Activated T-cell treated with anti-CD3 and anti-CD28 coated beads, Interleukin-2, amount 50 U/mL, for 72 hours (primary cell): ENCODE results near the gene KCNQ1. TPM values are rescaled to one million over a fixed set of nuclear protein-coding genes. Genes with fewer than 3 reads are reported as not detected.

Source experiments
- ATAC-seq, 2 donors: fragments of 150-1000 bp; cut with Tn5 transposase; replicated peaks in 1 of 2; 2 replicates each; pipeline ENCODE4 v1.10.0; 2021; ENCODE audit warnings: moderate library complexity in 2 of 2, mild to moderate bottlenecking in 1 of 2
- DNase-seq, 2 donors: peaks; one replicate each; pipeline ENCODE4 v3.0.0; 2021 to 2022; ENCODE audit warnings: mixed read lengths in 1 of 2
- H3K27ac Mint-ChIP-seq: one replicate; pipeline ENCODE4 v1.8.0; 2022; ENCODE audit warnings: mild to moderate bottlenecking, moderate library complexity, mixed read lengths
- H3K27me3 Mint-ChIP-seq: one replicate; pipeline ENCODE4 v1.8.0; 2022; ENCODE audit warnings: low read depth, mixed read lengths
- H3K36me3 Mint-ChIP-seq, 2 donors: one replicate each; pipeline ENCODE4 v1.8.0; 2022; ENCODE audit warnings: mixed read lengths in 2 of 2, mild to moderate bottlenecking in 1 of 2; ENCODE audit not compliant: insufficient read depth in 2 of 2
- H3K4me1 Mint-ChIP-seq: one replicate; pipeline ENCODE4 v1.8.0; 2022; ENCODE audit warnings: low read depth, mixed read lengths
- H3K4me3 Mint-ChIP-seq, 2 donors: one replicate each; pipeline ENCODE4 v1.8.0; 2022; ENCODE audit warnings: mild to moderate bottlenecking in 2 of 2, mixed read lengths in 2 of 2, moderate library complexity in 2 of 2
- H3K9me3 Mint-ChIP-seq, 2 donors: one replicate each; pipeline ENCODE4 v1.8.0; 2022; ENCODE audit warnings: mixed read lengths in 2 of 2
- total RNA-seq, 2 donors: library from RNA; stranded (reverse); gene quantifications; one replicate each; pipeline ENCODE4 v1.2.3, GENCODE V29; 2022

The KCNQ1 gene
- total RNA-seq, 2 donors from 2014 or later: 11.4 TPM

DNA sequence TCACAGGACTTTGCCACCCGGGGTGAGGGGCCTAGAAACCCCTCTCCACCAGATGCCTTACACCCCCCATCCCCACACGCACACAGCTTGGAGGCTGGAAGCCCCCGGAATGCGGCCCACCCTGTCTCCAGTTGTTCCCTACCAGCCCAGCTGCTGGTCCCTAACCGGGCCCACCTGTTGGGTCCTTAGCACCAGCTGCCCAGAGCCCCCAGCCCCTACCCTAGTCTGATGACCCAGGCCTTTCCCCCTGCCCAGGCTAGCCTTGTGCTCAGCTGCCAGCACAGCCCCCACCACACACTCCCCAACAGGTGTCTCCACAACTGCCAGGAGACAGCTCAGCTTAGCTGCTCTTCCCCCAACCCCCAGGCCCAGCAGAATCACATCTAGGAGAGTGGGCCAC lies 373.7 kb downstream of the KCNQ1 start:
- DNase-seq (no peak), ATAC-seq (no peak)
- Mint-ChIP-seq H3K4me1 (peaks cover 6% of the 10 kb centered on the region), H3K27me3 (no peaks in the 10 kb centered on the region), H3K27ac (no peak overlapping the region), H3K4me3 (no peak overlapping the region), H3K9me3 (peaks cover 15 to 16% of the 10 kb centered on the region in 2 donors), H3K36me3 (peaks cover 23 to 36% of the 10 kb centered on the region in 2 donors)

DNA sequence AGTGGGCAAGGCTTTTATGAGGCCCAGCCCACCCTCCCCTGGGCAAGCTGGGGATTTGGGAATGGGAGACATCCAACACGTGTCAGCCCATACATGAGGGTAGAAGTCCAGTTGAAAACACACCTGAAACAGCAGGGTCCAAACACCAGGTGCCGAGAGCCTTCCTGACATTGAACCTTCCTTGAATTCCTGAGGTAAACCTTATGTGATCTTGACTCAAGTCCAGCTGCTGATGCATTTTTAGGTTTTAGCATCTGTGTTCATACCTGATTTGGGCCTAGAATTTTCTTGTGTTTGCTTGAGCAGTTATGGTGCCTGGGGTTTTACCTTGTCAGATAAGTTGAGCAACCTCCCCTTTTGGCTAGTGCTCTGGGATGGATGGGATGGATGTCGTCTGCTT lies 374.5 kb downstream of the KCNQ1 start:
- Mint-ChIP-seq H3K36me3 (peaks cover 19 to 38% of the 10 kb centered on the region in 2 donors), H3K4me3 (no peak overlapping the region), H3K27ac (no peak overlapping the region), H3K4me1 (no peaks in the 10 kb centered on the region), H3K9me3 (peaks cover 10 to 12% of the 10 kb centered on the region in 2 donors), H3K27me3 (no peaks in the 10 kb centered on the region)
- ATAC-seq: no peak
- DNase-seq: no peak

DNA sequence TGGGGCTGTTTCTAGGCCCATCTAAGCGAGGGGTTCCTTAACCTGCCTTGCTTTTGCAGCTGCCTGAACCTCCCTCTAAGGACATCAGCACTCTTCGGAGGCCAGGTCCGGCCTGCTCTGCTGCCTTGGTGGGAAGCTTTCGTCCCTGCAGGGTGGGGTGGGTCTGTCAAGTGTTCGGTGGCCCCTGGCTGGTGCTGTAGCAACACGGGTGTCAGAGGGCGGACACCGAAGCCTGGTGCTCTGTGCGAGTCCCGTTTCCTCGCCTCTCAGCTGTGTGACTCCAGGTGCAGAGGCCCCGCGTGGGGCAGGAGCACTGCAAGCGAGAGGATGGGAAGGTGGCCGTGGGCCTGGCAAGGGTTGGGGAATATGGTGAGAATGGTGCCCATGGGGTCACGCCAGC lies 376.2 kb downstream of the KCNQ1 start:
- Mint-ChIP-seq H3K4me1 (no peaks in the 10 kb centered on the region), H3K9me3 (peaks cover 7 to 11% of the 10 kb centered on the region in 2 donors), H3K4me3 (no peak overlapping the region), H3K27ac (no peak overlapping the region), H3K27me3 (no peaks in the 10 kb centered on the region), H3K36me3 (peaks cover 16 to 33% of the 10 kb centered on the region in 2 donors)
- DNase-seq (no peak), ATAC-seq (no peak)

DNA sequence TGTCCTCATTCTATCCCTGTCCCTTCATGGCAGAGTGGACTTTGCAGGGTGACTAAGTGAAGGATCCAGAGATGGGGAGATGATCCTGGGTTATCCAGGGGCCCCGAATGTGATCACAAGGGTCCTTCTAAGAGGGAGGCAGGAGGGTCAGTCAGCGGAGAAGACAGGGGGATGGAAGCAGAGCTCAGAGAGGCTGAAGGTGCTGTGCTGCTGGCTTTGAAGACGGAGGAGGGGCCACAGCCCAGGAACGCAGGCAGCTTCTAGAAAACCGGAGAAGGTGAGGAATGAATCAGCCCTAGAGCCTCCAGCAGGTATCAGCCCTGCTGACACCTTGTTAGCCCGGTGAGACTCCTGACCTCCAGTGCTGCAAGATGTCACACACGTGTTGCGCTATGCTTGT lies 377.1 kb downstream of the KCNQ1 start:
- Mint-ChIP-seq H3K27ac (no peak overlapping the region), H3K4me3 (no peak overlapping the region), H3K4me1 (no peaks in the 10 kb centered on the region), H3K27me3 (no peaks in the 10 kb centered on the region), H3K36me3 (peaks cover 14 to 34% of the 10 kb centered on the region in 2 donors), H3K9me3 (peaks cover 5 to 9% of the 10 kb centered on the region in 2 donors)
- DNase-seq (no peak), ATAC-seq (no peak)

DNA sequence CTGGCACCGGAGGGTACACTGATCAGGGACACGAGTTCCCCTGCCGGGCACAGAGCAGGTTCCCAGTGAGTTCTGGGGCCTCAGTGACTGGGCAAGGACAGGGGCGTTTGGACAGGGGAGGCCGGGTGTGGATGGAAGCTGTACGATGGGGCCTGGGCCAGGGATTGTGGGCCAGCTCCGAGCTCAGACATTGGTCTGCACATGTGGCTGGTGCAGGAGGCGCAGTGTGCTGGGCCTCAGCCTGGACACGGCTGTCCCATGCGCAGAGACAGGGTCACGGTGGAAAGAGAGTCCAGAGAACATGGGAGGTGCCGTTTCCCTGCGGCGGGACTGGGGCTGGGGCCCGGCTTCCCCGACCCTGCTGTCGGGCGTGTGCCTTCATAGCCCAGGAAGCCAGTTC lies 380.0 kb downstream of the KCNQ1 start:
- ATAC-seq: no peak

DNA sequence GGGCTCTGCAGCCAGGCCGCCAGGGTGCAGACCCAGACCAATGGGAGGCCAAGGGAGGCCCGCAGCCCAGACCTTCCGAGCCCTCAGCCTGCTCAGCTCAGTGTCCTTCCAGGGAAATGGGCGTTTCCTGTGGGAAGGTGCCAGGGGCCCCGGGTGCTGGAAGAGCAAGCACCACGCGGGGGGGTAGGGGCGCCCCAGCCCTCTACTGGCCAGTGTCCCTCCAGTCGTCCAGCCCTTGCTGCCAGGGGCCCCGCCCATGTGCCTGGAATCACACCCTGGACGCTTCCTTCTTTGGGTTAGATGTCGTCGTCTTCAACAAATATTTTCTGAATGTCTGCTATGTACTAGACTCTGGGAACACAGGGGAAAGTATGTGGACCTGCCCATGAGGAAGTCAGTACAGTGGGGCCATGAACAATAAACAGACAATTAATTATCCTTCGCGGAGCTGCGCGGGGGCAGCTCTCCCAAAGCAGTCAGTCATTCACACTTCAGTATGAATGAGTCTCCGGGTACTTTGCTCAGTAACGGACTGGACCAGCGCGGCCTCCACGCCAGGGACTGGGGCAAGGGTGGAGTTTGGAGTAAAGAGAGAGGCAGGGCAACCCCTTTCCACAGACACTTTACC lies 380.6 kb downstream of the KCNQ1 start:
- H3K27ac Mint-ChIP-seq: no peak overlapping the region
- peaks cover 22 to 46% of the 10 kb centered on the region in 2 donors for H3K36me3 Mint-ChIP-seq
- no peak overlapping the region for H3K4me3 Mint-ChIP-seq
- DNase-seq (no peak), ATAC-seq (no peak)
- H3K27me3 Mint-ChIP-seq: no peaks in the 10 kb centered on the region
- H3K9me3 Mint-ChIP-seq: peaks cover 13 to 25% of the 10 kb centered on the region in 2 donors
- no peaks in the 10 kb centered on the region for H3K4me1 Mint-ChIP-seq

More for the DNA sequence above, 380.0 kb downstream of the KCNQ1 start:
- H3K36me3 Mint-ChIP-seq: peaks cover 22 to 47% of the 10 kb centered on the region in 2 donors
- no peak overlapping the region for H3K27ac Mint-ChIP-seq
- DNase-seq: no peak
- H3K27me3 Mint-ChIP-seq: no peaks in the 10 kb centered on the region
- no peak overlapping the region for H3K4me3 Mint-ChIP-seq
- H3K4me1 Mint-ChIP-seq: no peaks in the 10 kb centered on the region
- H3K9me3 Mint-ChIP-seq: peaks cover 14 to 25% of the 10 kb centered on the region in 2 donors

DNA sequence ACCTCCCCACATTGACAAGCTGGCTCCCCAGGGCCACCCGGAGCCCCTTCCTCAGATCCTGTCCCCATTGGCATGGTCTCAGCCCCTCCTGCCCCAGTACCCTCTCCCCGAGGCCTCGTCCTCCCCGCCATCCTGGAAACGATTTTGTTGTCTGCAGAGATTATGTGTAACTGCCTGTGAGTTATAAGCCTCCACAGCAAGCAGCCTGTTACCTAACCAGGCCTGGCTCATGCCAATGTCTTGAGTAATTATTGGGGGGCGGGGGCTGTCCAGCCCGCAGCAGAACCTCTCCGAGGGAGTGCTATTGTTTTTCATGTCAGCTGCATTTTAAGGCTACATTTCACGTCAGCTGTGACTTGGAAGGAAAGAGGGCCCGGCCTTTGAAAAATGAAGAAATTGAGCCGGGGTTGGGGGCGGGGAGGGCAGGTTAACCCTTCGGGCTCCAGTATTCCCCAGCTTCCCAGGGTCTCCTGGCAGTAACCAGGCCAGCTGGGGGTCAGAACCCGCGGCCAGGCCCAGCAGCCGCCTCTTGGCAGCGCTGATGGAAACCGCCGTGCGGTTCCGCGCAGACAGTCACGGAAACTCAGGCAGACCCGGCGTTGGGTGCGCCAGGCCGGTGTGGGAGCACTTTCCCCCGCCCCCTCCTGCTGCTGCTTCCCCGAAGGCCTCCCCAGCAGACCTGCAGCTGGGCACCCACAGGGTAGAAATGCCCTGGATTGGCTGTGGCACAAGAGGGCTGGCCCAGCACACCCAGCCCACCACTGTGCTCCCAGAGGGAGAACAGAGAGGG lies 381.3 kb downstream of the KCNQ1 start:
- no peak overlapping the region for H3K27ac Mint-ChIP-seq
- no peaks in the 10 kb centered on the region for H3K27me3 Mint-ChIP-seq
- peaks cover 13 to 25% of the 10 kb centered on the region in 2 donors for H3K9me3 Mint-ChIP-seq

DNA sequence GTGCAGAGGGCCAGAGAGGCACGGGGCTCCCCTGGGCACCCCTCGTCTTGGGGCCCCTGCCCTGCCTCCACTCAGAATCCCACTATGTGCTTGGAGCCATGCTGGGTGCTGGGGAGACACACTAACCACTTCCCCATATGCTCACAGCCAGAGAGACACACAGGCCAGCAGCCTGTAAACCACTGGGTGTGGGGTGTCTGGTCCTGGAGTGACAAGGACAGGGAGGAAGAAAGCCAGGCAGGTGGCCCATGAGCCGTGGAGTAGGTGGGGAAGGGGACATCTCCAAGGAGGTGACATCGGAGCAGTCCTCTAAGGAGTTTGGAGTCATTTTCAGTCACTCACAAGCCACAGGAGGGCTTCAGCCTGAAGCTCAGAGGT lies 381.9 kb downstream of the KCNQ1 start:
- Mint-ChIP-seq H3K36me3 (peaks cover 22 to 43% of the 10 kb centered on the region in 2 donors), H3K4me3 (no peak overlapping the region), H3K4me1 (no peaks in the 10 kb centered on the region), H3K9me3 (peaks cover 13 to 25% of the 10 kb centered on the region in 2 donors), H3K27ac (no peak overlapping the region), H3K27me3 (no peaks in the 10 kb centered on the region)
- ATAC-seq (no peak), DNase-seq (no peak)

More for the DNA sequence above, 381.3 kb downstream of the KCNQ1 start:
- no peaks in the 10 kb centered on the region for H3K4me1 Mint-ChIP-seq
- ATAC-seq: no peak
- H3K36me3 Mint-ChIP-seq: peaks cover 22 to 45% of the 10 kb centered on the region in 2 donors
- DNase-seq: no peak
- no peak overlapping the region for H3K4me3 Mint-ChIP-seq

DNA sequence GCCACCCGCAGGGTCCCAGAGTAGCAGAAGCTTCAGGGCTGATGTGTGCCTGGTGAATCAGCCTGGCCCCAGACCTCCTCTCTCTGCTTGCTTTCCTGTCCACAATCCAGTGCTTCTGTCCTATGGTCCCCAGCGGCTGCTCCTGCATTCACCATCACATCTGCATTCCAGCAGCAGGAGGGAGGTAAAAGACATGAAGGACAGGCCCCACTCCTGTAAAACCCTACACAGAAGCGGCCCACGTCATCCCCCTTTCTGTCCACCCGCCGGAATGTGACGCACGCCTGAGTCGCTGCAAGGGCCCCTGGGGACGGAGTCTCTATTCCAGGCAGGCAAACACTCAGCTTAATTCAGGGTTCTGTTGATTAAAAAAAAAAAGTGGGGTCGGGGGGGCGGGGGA lies 382.4 kb downstream of the KCNQ1 start:
- Mint-ChIP-seq H3K4me1 (no peaks in the 10 kb centered on the region), H3K27me3 (no peaks in the 10 kb centered on the region), H3K36me3 (peaks cover 20 to 38% of the 10 kb centered on the region in 2 donors), H3K9me3 (peaks cover 13 to 24% of the 10 kb centered on the region in 2 donors), H3K27ac (no peak overlapping the region), H3K4me3 (no peak overlapping the region)
- DNase-seq (no peak), ATAC-seq (no peak)

DNA sequence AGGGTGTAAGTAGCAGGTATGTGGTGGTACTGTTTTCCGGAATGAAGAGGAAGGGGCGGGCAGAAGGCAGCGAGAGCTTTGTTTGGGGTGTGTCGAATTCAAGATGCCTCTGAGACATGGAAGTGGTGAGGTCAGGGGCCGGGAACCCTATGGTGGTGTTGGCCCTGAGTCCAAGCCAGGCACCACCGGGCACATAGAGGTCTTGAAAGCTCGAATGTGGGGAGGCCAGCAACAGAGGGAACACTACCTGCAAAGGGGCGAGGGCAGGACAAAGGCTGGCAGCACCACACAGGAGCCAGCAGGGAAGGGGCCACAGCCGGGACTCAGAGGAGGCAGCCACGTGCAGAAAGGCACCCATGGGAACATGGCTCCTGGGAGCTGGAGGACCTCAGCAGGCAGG lies 383.0 kb downstream of the KCNQ1 start:
- peaks cover 14 to 32% of the 10 kb centered on the region in 2 donors for H3K36me3 Mint-ChIP-seq
- no peak for DNase-seq
- ATAC-seq: no peak
- H3K27me3 Mint-ChIP-seq: no peaks in the 10 kb centered on the region
- H3K9me3 Mint-ChIP-seq: peaks cover 13 to 21% of the 10 kb centered on the region in 2 donors
- no peaks in the 10 kb centered on the region for H3K4me1 Mint-ChIP-seq
- H3K27ac Mint-ChIP-seq: no peak overlapping the region
- H3K4me3 Mint-ChIP-seq: no peak overlapping the region

DNA sequence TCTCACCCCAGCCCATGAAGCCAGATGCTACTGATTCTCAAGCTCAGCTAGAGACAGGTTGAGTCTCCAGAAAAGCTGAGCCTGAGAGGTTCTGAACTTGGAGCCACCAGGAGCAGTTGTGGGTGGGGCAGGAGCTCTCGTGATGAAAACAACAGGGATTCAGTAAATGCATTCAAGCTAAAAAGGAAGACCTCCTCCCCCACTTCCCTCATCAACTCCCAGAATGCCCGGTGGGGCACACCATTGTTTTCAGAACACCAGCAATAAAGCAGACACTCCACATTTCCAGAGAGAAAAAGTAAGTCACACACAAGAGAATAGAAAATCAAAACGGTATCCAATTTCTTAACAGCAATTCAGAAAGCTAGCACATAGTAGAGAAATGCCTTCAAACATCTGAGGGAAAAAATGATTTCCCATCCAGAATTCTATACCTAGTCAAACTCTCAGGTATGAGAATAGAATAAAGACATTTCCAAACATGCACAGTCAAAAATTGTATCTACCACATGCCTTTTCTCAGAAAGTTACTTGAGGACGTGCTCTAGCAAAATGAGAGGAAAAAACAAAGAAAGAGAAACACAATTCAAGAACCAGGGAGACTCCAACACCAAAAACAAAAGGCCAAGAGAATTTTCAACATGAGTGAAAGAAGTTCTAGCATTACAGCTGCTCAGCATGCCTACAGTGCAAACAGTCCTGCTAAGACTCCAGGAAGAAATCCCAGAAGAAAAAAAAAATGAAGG lies 383.9 kb downstream of the KCNQ1 start:
- no peak overlapping the region for H3K27ac Mint-ChIP-seq
- H3K27me3 Mint-ChIP-seq: no peaks in the 10 kb centered on the region
- DNase-seq (no peak), ATAC-seq (no peak)
- H3K4me1 Mint-ChIP-seq: no peaks in the 10 kb centered on the region
- H3K9me3 Mint-ChIP-seq: peaks cover 10 to 16% of the 10 kb centered on the region in 2 donors
- H3K36me3 Mint-ChIP-seq: peaks cover 12 to 27% of the 10 kb centered on the region in 2 donors
- H3K4me3 Mint-ChIP-seq: no peak overlapping the region

DNA sequence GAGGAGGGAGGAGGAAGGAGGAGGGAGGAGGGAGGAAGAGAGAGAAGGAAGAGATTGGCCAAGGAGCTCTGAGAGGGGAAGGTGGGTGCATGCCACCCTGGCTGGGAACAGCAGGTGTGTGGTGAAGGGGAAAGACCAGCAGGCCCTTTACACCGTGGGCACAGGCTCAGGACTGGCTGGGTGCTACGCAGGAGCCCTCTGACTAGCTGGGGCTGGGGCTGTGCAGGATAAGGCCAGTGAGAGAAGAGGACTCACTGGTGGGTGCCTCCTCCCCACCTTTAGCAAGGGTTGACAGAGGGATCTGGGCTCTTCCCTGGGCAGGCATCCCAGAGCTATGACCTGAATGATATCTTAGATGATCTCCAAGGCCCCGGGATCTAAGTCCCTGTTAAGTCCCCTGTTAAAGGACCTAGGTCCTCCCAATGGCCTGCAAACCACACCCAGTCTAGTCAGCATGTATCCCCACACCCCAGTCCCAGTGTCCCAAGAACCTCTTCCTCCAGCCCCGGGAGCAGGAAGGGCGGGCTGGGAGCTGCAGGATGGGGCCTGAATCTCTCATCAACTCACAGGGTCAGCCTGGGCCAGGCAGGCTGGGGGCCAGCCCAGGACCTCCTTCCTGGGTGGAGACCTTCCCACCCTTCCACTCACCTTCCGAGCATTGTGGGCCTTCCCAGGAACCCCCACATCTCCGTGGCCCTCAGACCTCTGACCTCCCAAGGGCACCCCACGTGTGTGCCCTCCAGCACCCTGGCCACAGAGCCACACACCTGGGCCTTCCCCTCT lies 385.4 kb downstream of the KCNQ1 start:
- H3K4me1 Mint-ChIP-seq: no peaks in the 10 kb centered on the region
- H3K36me3 Mint-ChIP-seq: peaks cover 12 to 25% of the 10 kb centered on the region in 2 donors
- H3K4me3 Mint-ChIP-seq: no peak overlapping the region
- ATAC-seq (no peak), DNase-seq (no peak)
- H3K27ac Mint-ChIP-seq: no peak overlapping the region
- H3K9me3 Mint-ChIP-seq: peaks cover 10 to 16% of the 10 kb centered on the region in 2 donors
- no peaks in the 10 kb centered on the region for H3K27me3 Mint-ChIP-seq
